Esophagus squamous epithelium (tissue), 5 donors: Measurements from ENCODE around the gene RAD9B. TPM values are rescaled to one million over a fixed set of nuclear protein-coding genes. Genes with fewer than 3 reads are reported as not detected.

ENCODE experiments used
- DNase-seq: peaks from one replicate; lab custom pipeline; 2025; lab: John Stamatoyannopoulos, UW
- H3K27ac ChIP-seq, 4 donors: fragments of 200-600 bp; sonication (generic); one replicate each; pipeline ENCODE4 v1.5.1; 2016 to 2019; ENCODE audit warnings: mild to moderate bottlenecking in 1 of 4
- H3K27me3 ChIP-seq, 4 donors: fragments of 200-600 bp; sonication (generic); 1 replicate in 3 of 4; 2 replicates in 1 of 4; pipeline versions ENCODE4 v1.5.1 to v1.6.0; 2017 to 2021; ENCODE audit warnings: antibody characterized with exemption in 1 of 4
- H3K36me3 ChIP-seq, 3 donors: fragments of 200-600 bp; sonication (generic); one replicate each; pipeline ENCODE4 v1.5.1; 2016 to 2019
- H3K4me1 ChIP-seq, 3 donors: fragments of 200-600 bp; sonication (generic); one replicate each; pipeline ENCODE4 v1.5.1; 2017 to 2019
- H3K4me3 ChIP-seq, 4 donors: fragments of 200-600 bp; sonication (generic); 1 replicate in 3 of 4; 2 replicates in 1 of 4; pipeline ENCODE4 v1.5.1; 2016 to 2019; ENCODE audit warnings: mild to moderate bottlenecking in 2 of 4, moderate library complexity in 1 of 4
- H3K9me3 ChIP-seq, 3 donors: fragments of 200-600 bp; sonication (generic); one replicate each; pipeline ENCODE4 v1.5.1; 2016 to 2019
- CTCF ChIP-seq, 6 experiments: fragments of 450-650 bp in 4 of 6; fragments of 200-600 bp in 2 of 6; sonication (generic) in 2 of 6; IDR thresholded peaks; one replicate each; pipeline ENCODE4 v1.5.1; 2016 to 2019; ENCODE audit warnings: antibody characterized with exemption in 6 of 6, mild to moderate bottlenecking in 4 of 6, moderate library complexity in 4 of 6
- POLR2A ChIP-seq, 4 donors: fragments of 450-650 bp; IDR thresholded peaks; one replicate each; pipeline ENCODE4 v1.6.1; 2017; ENCODE audit warnings: antibody characterized with exemption in 4 of 4, mild to moderate bottlenecking in 4 of 4, moderate library complexity in 3 of 4
- WGBS, 2 donors: methylation state at CpG; one replicate each; pipeline ENCODE4 v1.1.5; 2018; 5-methylcytosine and 5-hydroxymethylcytosine counted together
- intact Hi-C: fragments of 100-400 bp; cut with DNase I; formaldehyde crosslinking; loops from one replicate; pipeline ENCODE4 v1.15.0; 2022
- total RNA-seq, 4 donors: library from RNA; depleted of rRNA; stranded (reverse); fragments of >200 nt; gene quantifications; one replicate each; pipeline ENCODE4 v1.1.0, GENCODE V29; 2016
- donor health status: DM: yes; HTN: yes; CAD: no.

The RAD9B gene
- total RNA-seq, 4 donors from 2014 or later, result 0.23 to 0.76 (median 0.40) TPM; not detected in 1

GRCh38 chr12:110530511-110530910 lies 28.4 kb downstream of the RAD9B start:
- Histone ChIP-seq H3K27ac (peak overlapping the region in 2 of 4 donors; percentile 72 to 79), H3K36me3 (peaks cover 0 to 24% (median 0%) of the 10 kb centered on the region in 3 donors), H3K4me3 (no peak overlapping the region), H3K27me3 (no peaks in the 10 kb centered on the region), H3K4me1 (peaks cover 9 to 46% (median 29%) of the 10 kb centered on the region in 3 donors), H3K9me3 (no peaks in the 10 kb centered on the region)
- 49 to 54% methylated on average over 2 of the region's 2 CpGs for WGBS, 2 donors
- no peak for DNase-seq
- intact Hi-C loops, result no loop called here
- TF ChIP-seq CTCF (IDR thresholded peaks at IDR 0.05) (no peak), POLR2A (IDR thresholded peaks at IDR 0.05) (no peak)

- peaks cover 0 to 37% (median 0%) of the 10 kb centered on the region in 3 donors for H3K36me3 ChIP-seq
- no peaks in the 10 kb centered on the region for H3K9me3 ChIP-seq
- H3K27ac ChIP-seq, result peak overlapping the region; percentile 63 to 79 (median 72)
- TF ChIP-seq POLR2A (IDR thresholded peaks at IDR 0.05), result no peak
- no peak for TF ChIP-seq CTCF (IDR thresholded peaks at IDR 0.05)
- intact Hi-C loops, result no loop called here
- DNase-seq, result no peak
- 22 to 28% methylated on average over 2 of the region's 2 CpGs for WGBS, 2 donors
- no peaks in the 10 kb centered on the region for H3K27me3 ChIP-seq
- H3K4me3 ChIP-seq, result no peak overlapping the region
- H3K4me1 ChIP-seq, result peaks cover 9 to 58% (median 32%) of the 10 kb centered on the region in 3 donors
These were observed 29.7 kb downstream of the RAD9B start for GRCh38 chr12:110531741-110532333.

GRCh38 chr12:110532644-110533043 lies 30.5 kb downstream of the RAD9B start:
- 59 to 76% methylated on average over 3 of the region's 3 CpGs for WGBS, 2 donors
- TF ChIP-seq CTCF (IDR thresholded peaks at IDR 0.05), result no peak
- Histone ChIP-seq H3K27me3 (no peaks in the 10 kb centered on the region), H3K27ac (peak overlapping the region; percentile 63 to 79 (median 72)), H3K36me3 (peaks cover 0 to 39% (median 1%) of the 10 kb centered on the region in 3 donors), H3K4me3 (no peak overlapping the region), H3K9me3 (no peaks in the 10 kb centered on the region), H3K4me1 (peaks cover 13 to 66% (median 38%) of the 10 kb centered on the region in 3 donors)
- DNase-seq, result no peak
- intact Hi-C loops, result no loop called here

- TF ChIP-seq CTCF (IDR thresholded peaks at IDR 0.05), result no peak
- no peak for TF ChIP-seq POLR2A (IDR thresholded peaks at IDR 0.05)
- WGBS, 2 donors, result 56 to 57% methylated on average over 6 of the region's 6 CpGs
- H3K9me3 ChIP-seq, result no peaks in the 10 kb centered on the region
- H3K27ac ChIP-seq, result peak overlapping the region in 2 of 4 donors; percentile 72 to 79
- no peak overlapping the region for H3K4me3 ChIP-seq
- intact Hi-C loops, result no loop called here
- peaks cover 0 to 48% (median 5%) of the 10 kb centered on the region in 3 donors for H3K36me3 ChIP-seq
- H3K27me3 ChIP-seq, result no peaks in the 10 kb centered on the region
- peaks cover 21 to 75% (median 48%) of the 10 kb centered on the region in 3 donors for H3K4me1 ChIP-seq
- DNase-seq, result no peak
These were observed 31.5 kb downstream of the RAD9B start for GRCh38 chr12:110533607-110534006.

- no peak for TF ChIP-seq POLR2A (IDR thresholded peaks at IDR 0.05)
- no peak for TF ChIP-seq CTCF (IDR thresholded peaks at IDR 0.05)
- WGBS, 2 donors, result 78 to 81% methylated on average over 6 of the region's 6 CpGs
These were observed 32.7 kb downstream of the RAD9B start for GRCh38 chr12:110534811-110535210.

More at GRCh38 chr12:110534811-110535210, 32.7 kb downstream of the RAD9B start:
- no peak for DNase-seq
- Histone ChIP-seq H3K4me3 (no peak overlapping the region), H3K27me3 (no peaks in the 10 kb centered on the region), H3K36me3 (peaks cover 0 to 50% (median 5%) of the 10 kb centered on the region in 3 donors), H3K4me1 (peaks cover 22 to 87% (median 53%) of the 10 kb centered on the region in 3 donors), H3K9me3 (no peaks in the 10 kb centered on the region), H3K27ac (peak overlapping the region in 1 of 4 donors; percentile 2)
- intact Hi-C loops, result no loop called here
